Fibroblast of lung (primary cell): Measurements from ENCODE around the gene ADAMTS17. TPM values are rescaled to one million over a fixed set of nuclear protein-coding genes. Genes with fewer than 3 reads are reported as not detected.

Experiments
- DNase-seq, 2 donors: peaks; one replicate each; pipeline versions ENCODE4 v3.0.0 to v3.0.0-alpha.2; 2010; ENCODE audit warnings: low read depth in 2 of 2
- H2AFZ ChIP-seq: 2 replicates; pipeline ENCODE4 v1.5.1; 2012; ENCODE audit warnings: low read length, control low read depth, inconsistent platforms
- H3K27ac ChIP-seq: 2 replicates; pipeline ENCODE4 v1.5.1; 2011; ENCODE audit warnings: low read length, control low read depth; ENCODE audit not compliant: insufficient read depth
- H3K27me3 ChIP-seq: 2 replicates; pipeline ENCODE4 v1.5.1; 2011; ENCODE audit warnings: mild to moderate bottlenecking, low read length; ENCODE audit not compliant: control insufficient read depth, insufficient read depth
- H3K36me3 ChIP-seq: 2 replicates; pipeline ENCODE4 v1.5.1; 2011; ENCODE audit warnings: low read length; ENCODE audit not compliant: control insufficient read depth, insufficient read depth
- H3K4me1 ChIP-seq: 2 replicates; pipeline ENCODE4 v1.5.1; 2011; ENCODE audit warnings: low read length; ENCODE audit not compliant: control insufficient read depth, insufficient read depth; ENCODE audit errors: extremely low read depth
- H3K4me2 ChIP-seq: 2 replicates; pipeline ENCODE4 v1.5.1; 2011; ENCODE audit warnings: low read length, control low read depth; ENCODE audit not compliant: insufficient read depth; ENCODE audit errors: extremely low read depth
- H3K4me3 ChIP-seq, 4 experiments: fragments of 200-600 bp in 1 of 4; sonication (generic) in 1 of 4; replicated peaks in 1 of 4; 2 replicates each; pipeline ENCODE4 v1.5.1; 2011 to 2016; ENCODE audit warnings: low read length in 4 of 4, low read depth in 3 of 4, mild to moderate bottlenecking in 3 of 4, control low read depth in 2 of 4, inconsistent platforms in 1 of 4, mixed read lengths in 1 of 4; ENCODE audit not compliant: insufficient read depth in 1 of 4; ENCODE audit errors: control extremely low read depth in 1 of 4
- H3K79me2 ChIP-seq: 2 replicates; pipeline ENCODE4 v1.5.1; 2012; ENCODE audit warnings: mild to moderate bottlenecking, low read length, inconsistent platforms; ENCODE audit not compliant: control insufficient read depth, insufficient read depth
- H3K9ac ChIP-seq: 2 replicates; pipeline ENCODE4 v1.5.1; 2011; ENCODE audit warnings: mild to moderate bottlenecking, low read length, control low read depth; ENCODE audit not compliant: insufficient read depth
- H3K9me3 ChIP-seq: 2 replicates; pipeline ENCODE4 v1.5.1; 2012; ENCODE audit warnings: low read depth, low read length; ENCODE audit not compliant: control insufficient read depth, insufficient read depth
- H4K20me1 ChIP-seq: 2 replicates; pipeline ENCODE4 v1.5.1; 2011; ENCODE audit warnings: low read length; ENCODE audit not compliant: control insufficient read depth, insufficient read depth; ENCODE audit errors: extremely low read depth
- CTCF ChIP-seq, 2 donors: IDR thresholded peaks in 1 of 2; conservative IDR thresholded peaks in 1 of 2; 1 replicate in 1 of 2; 2 replicates in 1 of 2; pipeline ENCODE4 v1.5.1; 2011 to 2012; ENCODE audit warnings: low read length in 2 of 2, control low read depth in 1 of 2, inconsistent platforms in 1 of 2, low read depth in 1 of 2, mild to moderate bottlenecking in 1 of 2
- EZH2 ChIP-seq: IDR thresholded peaks from 2 replicates; pipeline ENCODE4 v1.5.1; 2012; ENCODE audit warnings: low read length, control low read depth, mild to moderate bottlenecking; ENCODE audit errors: missing control alignments
- polyA plus RNA-seq, 2 donors: library from polyadenylated mRNA; depleted of rRNA in 1 of 2; stranded (reverse) in 1 of 2; unstranded in 1 of 2; fragments of >200 nt; gene quantifications; 2 replicates each; pipeline ENCODE4 v1.2.1, GENCODE V29; 2011 to 2012; ENCODE audit warnings: missing spikeins in 1 of 2
- total RNA-seq: library from RNA; depleted of rRNA; stranded (reverse); fragments of >200 nt; gene quantifications from 2 replicates; pipeline ENCODE4 v1.2.1, GENCODE V29; 2014

Gene ADAMTS17
- total and polyA plus RNA-seq, 2 donors (not counting 1 experiment from before 2014, with no cell fraction given): 0.09 to 0.17 TPM

GRCh38 chr15:100154338-100154737 lies 187.4 kb downstream of the ADAMTS17 start:
- H3K27ac ChIP-seq: no peak overlapping the region

DNA sequence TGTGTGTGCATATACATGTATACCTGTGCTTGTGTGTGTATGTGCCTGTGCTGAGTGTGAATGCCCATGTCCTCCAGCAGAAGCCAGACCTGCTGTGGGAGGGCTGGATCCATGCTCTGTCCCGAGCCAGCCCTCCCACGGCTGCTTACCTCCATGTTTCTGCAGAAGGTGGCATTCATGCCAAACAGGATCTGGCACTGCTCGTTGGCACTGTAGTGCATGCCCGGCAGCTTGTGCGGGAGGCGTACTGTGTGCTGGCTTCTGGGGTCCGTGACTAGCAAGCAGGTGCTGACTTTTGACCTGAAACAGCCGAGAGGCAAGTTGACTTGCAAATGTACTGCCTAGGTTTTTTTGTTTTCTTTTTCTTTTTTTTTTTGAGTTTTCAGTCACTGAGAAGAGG lies 189.3 kb downstream of the ADAMTS17 start:
- Histone ChIP-seq H3K27ac (no peak overlapping the region), H3K9me3 (no peaks in the 10 kb centered on the region), H3K4me1 (no peaks in the 10 kb centered on the region), H3K4me2 (no peak overlapping the region), H3K27me3 (no peaks in the 10 kb centered on the region), H4K20me1 (no peaks in the 10 kb centered on the region), H3K9ac (no peak overlapping the region), H3K79me2 (no peaks in the 10 kb centered on the region), H3K36me3 (no peaks in the 10 kb centered on the region), H3K4me3 (no peak overlapping the region), H2AFZ (no peak overlapping the region)
- TF ChIP-seq EZH2 (no peak), CTCF (conservative IDR thresholded peaks at IDR 0.05 in 1 of 2, IDR thresholded peaks at IDR 0.05 in 1 of 2; ENCODE audit: low read depth in 1 of 2, low read length in 2 of 2) (no peak)
- DNase-seq: no peak

More at GRCh38 chr15:100154338-100154737, 187.4 kb downstream of the ADAMTS17 start:
- no peak overlapping the region for H3K4me3 ChIP-seq
- no peak overlapping the region for H3K9ac ChIP-seq
- DNase-seq: no peak
- H3K27me3 ChIP-seq: no peaks in the 10 kb centered on the region
- H3K36me3 ChIP-seq: no peaks in the 10 kb centered on the region
- no peaks in the 10 kb centered on the region for H3K4me1 ChIP-seq
- no peak overlapping the region for H2AFZ ChIP-seq
- H3K9me3 ChIP-seq: no peaks in the 10 kb centered on the region
- no peak for TF ChIP-seq EZH2
- no peak for TF ChIP-seq CTCF (conservative IDR thresholded peaks at IDR 0.05 in 1 of 2, IDR thresholded peaks at IDR 0.05 in 1 of 2; ENCODE audit: low read depth in 1 of 2, low read length in 2 of 2)
- no peaks in the 10 kb centered on the region for H3K79me2 ChIP-seq
- H3K4me2 ChIP-seq: no peak overlapping the region
- no peaks in the 10 kb centered on the region for H4K20me1 ChIP-seq

GRCh38 chr15:100150906-100151305 lies 190.9 kb downstream of the ADAMTS17 start:
- H3K9me3 ChIP-seq: no peaks in the 10 kb centered on the region
- no peaks in the 10 kb centered on the region for H4K20me1 ChIP-seq
- DNase-seq: no peak
- no peak overlapping the region for H3K9ac ChIP-seq
- no peak overlapping the region for H3K27ac ChIP-seq
- H3K36me3 ChIP-seq: no peaks in the 10 kb centered on the region
- H3K4me1 ChIP-seq: no peaks in the 10 kb centered on the region
- no peak overlapping the region for H2AFZ ChIP-seq
- no peak overlapping the region for H3K4me2 ChIP-seq
- H3K79me2 ChIP-seq: no peaks in the 10 kb centered on the region
- H3K27me3 ChIP-seq: no peaks in the 10 kb centered on the region
- H3K4me3 ChIP-seq: no peak overlapping the region
- TF ChIP-seq EZH2 (no peak), CTCF (conservative IDR thresholded peaks at IDR 0.05 in 1 of 2, IDR thresholded peaks at IDR 0.05 in 1 of 2; ENCODE audit: low read depth in 1 of 2, low read length in 2 of 2) (no peak)
